Endothelial cell of umbilical vein (primary cell): ENCODE results near the gene ERAP2. TPM values are rescaled to one million over a fixed set of nuclear protein-coding genes. Genes with fewer than 3 reads are reported as not detected.

Experiments used
- BruUV-seq: library from RNA; stranded (reverse); fragments of 400-500 nt; replicated peaks from 2 replicates; lab custom pipeline; 2021; lab: Mats Ljungman, UMichigan
- CTCF ChIA-PET: fragments of 300-600, 350-600 bp; sonication (Branson Sonifier 250); formaldehyde crosslinking; loops from one replicate; lab custom pipeline; 2021; ENCODE audit warnings: antibody characterized with exemption, inconsistent platforms; lab: Charles Lee
- POLR2A ChIA-PET: fragments of 300-600, 350-600 bp; sonication (Branson Sonifier 250); formaldehyde crosslinking; loops from one replicate; lab custom pipeline; 2021; ENCODE audit warnings: antibody characterized with exemption, inconsistent platforms; lab: Charles Lee
- DNase-seq: peaks from one replicate; pipeline ENCODE4 v3.0.0-alpha.2; 2011; ENCODE audit warnings: low read depth, low spot score
- FAIRE-seq: peaks from 2 replicates; lab custom pipeline; 2011; peaks lifted over from hg19 to GRCh38; lab: Jason Lieb, UNC
- H2AFZ ChIP-seq: 2 replicates; pipeline ENCODE4 v1.6.0; 2012; ENCODE audit warnings: low read depth, low read length, control low read depth, inconsistent platforms
- H3K27ac ChIP-seq: 2 replicates; pipeline ENCODE4 v1.5.1; 2011; ENCODE audit warnings: low read depth, mild to moderate bottlenecking, control low read depth, low read length, moderate library complexity; ENCODE audit not compliant: insufficient read depth
- H3K27me3 ChIP-seq, 2 experiments: 2 replicates each; pipeline versions ENCODE4 v1.6.0 to v1.6.1; 2011; ENCODE audit warnings: low read length in 2 of 2, mixed read lengths in 1 of 2; ENCODE audit not compliant: control insufficient read depth in 2 of 2, insufficient read depth in 2 of 2
- H3K36me3 ChIP-seq, 2 experiments: 2 replicates in 1 of 2; 3 replicates in 1 of 2; pipeline ENCODE4 v1.5.1; 2011; ENCODE audit warnings: low read length in 2 of 2, mild to moderate bottlenecking in 1 of 2, moderate library complexity in 1 of 2; ENCODE audit not compliant: control insufficient read depth in 2 of 2, insufficient read depth in 2 of 2; ENCODE audit errors: extremely low read depth in 1 of 2
- H3K4me1 ChIP-seq: 3 replicates; pipeline ENCODE4 v1.5.1; 2011; ENCODE audit warnings: mild to moderate bottlenecking, low read length; ENCODE audit not compliant: control insufficient read depth, insufficient read depth; ENCODE audit errors: extremely low read depth
- H3K4me2 ChIP-seq: 2 replicates; pipeline ENCODE4 v1.6.1; 2011; ENCODE audit warnings: low read length, control low read depth, mixed read lengths; ENCODE audit not compliant: insufficient read depth
- H3K4me3 ChIP-seq, 3 experiments: fragments of 200-600 bp in 1 of 3; sonication (generic), shearing (Covaris generic) in 1 of 3; replicated peaks in 1 of 3; 2 replicates each; pipeline ENCODE4 v1.5.1; 2011 to 2016; ENCODE audit warnings: control low read depth in 3 of 3, low read length in 3 of 3, mild to moderate bottlenecking in 2 of 3, inconsistent platforms in 1 of 3, low read depth in 1 of 3, moderate library complexity in 1 of 3; ENCODE audit not compliant: insufficient read depth in 1 of 3
- H3K79me2 ChIP-seq: 2 replicates; pipeline ENCODE4 v1.6.0; 2012; ENCODE audit warnings: low read length, inconsistent platforms; ENCODE audit not compliant: control insufficient read depth, insufficient read depth
- H3K9ac ChIP-seq: replicated peaks from 2 replicates; pipeline ENCODE3; 2011; ENCODE audit warnings: low read length, control low read depth; ENCODE audit not compliant: insufficient read depth; ENCODE audit errors: extremely low read depth
- H3K9me1 ChIP-seq: replicated peaks from 3 replicates; pipeline ENCODE4 v1.6.0; 2011; ENCODE audit warnings: mild to moderate bottlenecking, low read length; ENCODE audit not compliant: control insufficient read depth, insufficient read depth; ENCODE audit errors: extremely low read depth
- H3K9me3 ChIP-seq: replicated peaks from 2 replicates; pipeline ENCODE4 v1.5.1; 2012; ENCODE audit warnings: low read length, inconsistent platforms; ENCODE audit not compliant: control insufficient read depth, insufficient read depth
- H4K20me1 ChIP-seq: replicated peaks from 2 replicates; pipeline ENCODE3; 2011; ENCODE audit warnings: mild to moderate bottlenecking, low read length; ENCODE audit not compliant: control insufficient read depth, insufficient read depth; ENCODE audit errors: extremely low read depth
- FOS ChIP-seq: IDR thresholded peaks from 2 replicates; pipeline ENCODE4 v1.6.1; 2011; ENCODE audit warnings: mild to moderate bottlenecking, low read length, moderate library complexity, borderline replicate concordance; ENCODE audit not compliant: insufficient read depth
- MYC ChIP-seq: IDR thresholded peaks from one replicate; pipeline ENCODE4 v1.6.1; 2011; ENCODE audit warnings: mild to moderate bottlenecking, low read depth, low read length
- POLR2A ChIP-seq: IDR thresholded peaks from 2 replicates; pipeline ENCODE4 v1.6.1; 2012; ENCODE audit warnings: low read depth, mild to moderate bottlenecking, control low read depth, low read length
- POLR2AphosphoS5 ChIP-seq: IDR thresholded peaks from 2 replicates; pipeline ENCODE4 v1.6.1; 2012; ENCODE audit warnings: low read depth, mild to moderate bottlenecking, control low read depth, low read length, moderate library complexity; ENCODE audit not compliant: insufficient read depth
- dilution Hi-C: fragments of 300-500 bp; cut with MboI; formaldehyde crosslinking; loops from one replicate; pipeline ENCODE4 v1.15.0; 2019; ENCODE audit warnings: low sequenced_read_pairs; ENCODE audit not compliant: extremely low pct_ligation_motif_present
- intact Hi-C: fragments of 100-400 bp; cut with micrococcal nuclease; formaldehyde crosslinking; loops from one replicate; pipeline ENCODE4 v1.10.0; 2022
- polyA plus RNA-seq, 4 experiments: library from polyadenylated mRNA; depleted of rRNA in 3 of 4; stranded (reverse) in 3 of 4; unstranded in 1 of 4; fragments of >200 nt; gene quantifications; 2 replicates each; pipeline versions ENCODE4 v1.2.1 to v1.2.3, GENCODE V29; 2011 to 2012; ENCODE audit warnings: missing spikeins in 1 of 4
- total RNA-seq: library from RNA; stranded (reverse); gene quantifications from 2 replicates; pipeline ENCODE4 v1.2.3, GENCODE V29; 2021
- TF ChIP-seq, protein P1 (sequence below): IDR thresholded peaks from 2 replicates; pipeline ENCODE4 v1.6.1; 2011; ENCODE audit not compliant: insufficient read depth, insufficient read length

Gene ERAP2
- total and polyA plus RNA-seq, 2 donors (not counting 3 experiments of a cell fraction or from before 2014, with no cell fraction given) = 3.1 to 10.0 TPM

DNA sequence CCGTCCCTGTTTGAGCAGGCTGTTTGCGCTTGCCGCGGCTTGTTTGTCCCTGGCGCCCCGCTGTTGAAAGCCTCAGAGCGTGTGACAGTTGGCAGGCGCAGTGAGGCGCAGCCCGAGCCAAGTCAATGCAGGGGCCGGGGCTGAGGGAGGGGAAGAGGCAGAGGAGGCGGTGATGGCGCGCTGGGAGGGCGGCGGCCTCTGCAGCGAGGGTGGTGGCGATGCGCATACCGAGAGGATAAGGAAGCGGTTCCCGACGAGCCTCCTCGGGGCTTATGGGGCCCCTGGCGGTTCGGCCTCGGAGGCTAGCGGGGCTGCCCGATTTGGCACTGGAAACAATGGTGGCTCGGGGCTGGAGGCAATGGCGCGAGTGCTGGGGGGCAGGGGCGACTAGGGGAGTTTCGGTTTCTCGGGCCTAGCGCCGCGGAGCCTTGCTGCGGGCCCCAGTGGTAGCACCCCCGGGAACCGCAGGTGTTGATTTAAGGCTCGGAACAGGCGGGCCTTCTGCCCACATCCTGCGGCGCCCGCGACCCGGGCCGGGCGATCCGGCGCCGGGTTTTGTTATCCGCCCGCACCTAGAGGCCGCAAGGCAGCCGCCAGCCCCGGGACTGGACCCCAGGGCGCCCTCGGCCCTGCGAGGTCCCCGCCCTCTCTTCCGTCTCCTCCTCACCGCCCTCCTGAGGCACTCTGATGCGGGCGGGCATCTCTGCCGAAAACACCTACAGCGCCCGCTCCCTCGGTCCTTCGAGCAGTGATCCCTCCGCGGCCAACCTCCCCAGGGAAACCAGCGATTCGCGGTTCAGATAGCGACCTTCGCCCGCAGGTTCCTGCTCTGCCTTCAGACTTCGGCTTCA, 58.6 kb downstream of the ERAP2 start:
- Histone ChIP-seq H3K79me2 (peaks cover 22% of the 10 kb centered on the region), H3K36me3 (no peaks in the 10 kb centered on the region), H2AFZ (peak overlapping the region; percentile 87), H3K4me3 (peak overlapping the region; percentile 30 to 97 (median 85)), H3K4me2 (peak overlapping the region; percentile 89), H3K27me3 (no peaks in the 10 kb centered on the region), H3K9me3 (no peaks in the 10 kb centered on the region), H4K20me1 (no peaks in the 10 kb centered on the region), H3K27ac (peak overlapping the region; percentile 82), H3K4me1 (peaks cover 21% of the 10 kb centered on the region), H3K9ac (peak overlapping the region; percentile 85), H3K9me1 (no peaks in the 10 kb centered on the region)
- DNase-seq (peak; percentile 94), FAIRE-seq (peak; percentile 93)
- TSS peak; percentile 63 for BruUV-seq
- TF ChIP-seq, protein P1, sequence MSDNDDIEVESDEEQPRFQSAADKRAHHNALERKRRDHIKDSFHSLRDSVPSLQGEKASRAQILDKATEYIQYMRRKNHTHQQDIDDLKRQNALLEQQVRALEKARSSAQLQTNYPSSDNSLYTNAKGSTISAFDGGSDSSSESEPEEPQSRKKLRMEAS = no peak
- TF ChIP-seq POLR2AphosphoS5 = peak; percentile 98
- TF ChIP-seq FOS = peak; percentile 24
- TF ChIP-seq POLR2A = peak; percentile 95
- peak; percentile 23 for TF ChIP-seq MYC
- dilution Hi-C loops (no loop called here), intact Hi-C loops (loop anchor here (1.0 to 10.0 kb wide), 8 partner anchors 33 to 1840 kb away; partner anchors contain the start of genes ERAP1, LIX1 and RGMB)
- ChIA-PET CTCF (interaction anchor here (1.4 to 2.4 kb wide), 2 partner anchors 62 kb away, joined by 5 to 15 read pairs; no protein-coding TSS in a partner anchor), POLR2A (no interaction called here)
